Common myeloid progenitor, CD34-positive (primary cell): Measurements from ENCODE around the gene MYL3.

Source experiments
- CTCF ChIA-PET: fragments of 350-600 bp; sonication (Branson Sonifier 250); formaldehyde crosslinking; loops from one replicate; lab custom pipeline; 2021; ENCODE audit warnings: antibody characterized with exemption; lab: Charles Lee
- POLR2A ChIA-PET: fragments of 350-600 bp; sonication (Branson Sonifier 250); formaldehyde crosslinking; loops from one replicate; lab custom pipeline; 2021; ENCODE audit warnings: antibody characterized with exemption; lab: Charles Lee
- DNase-seq, 3 donors: peaks; one replicate each; pipeline versions ENCODE4 v3.0.0 to v3.0.0-alpha.2; 2013
- H3K27ac ChIP-seq, 2 experiments: 1 replicate in 1 of 2; 2 replicates in 1 of 2; pipeline ENCODE4 v1.7.0; 2013; ENCODE audit warnings: inconsistent platforms in 2 of 2, low read length in 2 of 2, mild to moderate bottlenecking in 2 of 2, low read depth in 1 of 2, moderate library complexity in 1 of 2; ENCODE audit not compliant: severe bottlenecking in 2 of 2, insufficient read depth in 1 of 2, poor library complexity in 1 of 2
- H3K27me3 ChIP-seq, 5 experiments: replicated peaks in 2 of 5; 1 replicate in 3 of 5; 2 replicates in 2 of 5; pipeline versions ENCODE4 v1.6.1 to v1.7.0; 2013; ENCODE audit warnings: low read length in 4 of 5, mild to moderate bottlenecking in 2 of 5, moderate library complexity in 2 of 5, inconsistent platforms in 1 of 5; ENCODE audit not compliant: insufficient read depth in 5 of 5, control insufficient read depth in 4 of 5
- H3K36me3 ChIP-seq, 4 experiments: 1 replicate in 2 of 4; 2 replicates in 2 of 4; pipeline versions ENCODE4 v1.6.1 to v1.7.0; 2013; ENCODE audit warnings: low read length in 3 of 4, control low read depth in 1 of 4, mild to moderate bottlenecking in 1 of 4; ENCODE audit not compliant: control insufficient read depth in 4 of 4, insufficient read depth in 4 of 4
- H3K4me1 ChIP-seq, 4 experiments: 1 replicate in 3 of 4; 2 replicates in 1 of 4; pipeline versions ENCODE4 v1.6.1 to v1.7.1; 2013; ENCODE audit warnings: low read length in 3 of 4, mild to moderate bottlenecking in 3 of 4, control low read depth in 1 of 4, inconsistent platforms in 1 of 4, moderate library complexity in 1 of 4; ENCODE audit not compliant: control insufficient read depth in 4 of 4, insufficient read depth in 4 of 4; ENCODE audit errors: control extremely low read depth in 1 of 4
- H3K4me3 ChIP-seq, 7 experiments: 1 replicate in 4 of 7; 2 replicates in 3 of 7; pipeline versions ENCODE4 v1.5.1 to v1.7.0; 2013; ENCODE audit warnings: mild to moderate bottlenecking in 7 of 7, low read length in 6 of 7, moderate library complexity in 6 of 7, inconsistent platforms in 2 of 7, low read depth in 2 of 7, control low read depth in 1 of 7; ENCODE audit not compliant: insufficient read depth in 4 of 7, control insufficient read depth in 1 of 7; ENCODE audit errors: extremely low read depth in 1 of 7
- H3K9me3 ChIP-seq, 5 experiments: 1 replicate in 4 of 5; 2 replicates in 1 of 5; pipeline versions ENCODE4 v1.6.1 to v1.7.1; 2013; ENCODE audit warnings: low read length in 4 of 5, mild to moderate bottlenecking in 2 of 5, inconsistent platforms in 1 of 5, low read depth in 1 of 5, moderate library complexity in 1 of 5; ENCODE audit not compliant: control insufficient read depth in 4 of 5, insufficient read depth in 2 of 5; ENCODE audit errors: control extremely low read depth in 1 of 5
- WGBS: methylation state at CpG from one replicate; pipeline ENCODE4 v1.1.5; 2013; ENCODE audit not compliant: insufficient coverage; 5-methylcytosine and 5-hydroxymethylcytosine counted together

MYL3 gene

GRCh38 chr3:46866720-46867549, 3.7 kb upstream of the MYL3 start:
- Histone ChIP-seq H3K4me1 (peaks cover 0 to under 1% (median 0%) of the 10 kb centered on the region in 4 experiments), H3K36me3 (no peaks in the 10 kb centered on the region), H3K27me3 (no peaks in the 10 kb centered on the region), H3K9me3 (no peaks in the 10 kb centered on the region), H3K4me3 (no peak overlapping the region), H3K27ac (no peak overlapping the region)
- CTCF ChIA-PET = interaction anchor here (0.6 to 4.4 kb wide), 19 partner anchors 9 to 164 kb away, joined by 3 to 68 read pairs (median 4); partner anchors contain the start of gene PTH1R
- POLR2A ChIA-PET = no interaction called here
- peak in 2 of 3 donors; percentile 55 to 67 for DNase-seq
- 59% methylated on average over 12 of the region's 15 CpGs for WGBS

GRCh38 chr3:46866032-46866595, 2.9 kb upstream of the MYL3 start:
- Histone ChIP-seq H3K4me3 (no peak overlapping the region), H3K9me3 (no peaks in the 10 kb centered on the region), H3K27ac (no peak overlapping the region), H3K4me1 (no peaks in the 10 kb centered on the region), H3K36me3 (no peaks in the 10 kb centered on the region), H3K27me3 (no peaks in the 10 kb centered on the region)
- 93% methylated on average over 8 of the region's 11 CpGs for WGBS
- no peak for DNase-seq
- ChIA-PET POLR2A (no interaction called here), CTCF (interaction anchor here (0.7 to 4.4 kb wide), 16 partner anchors 10 to 164 kb away, joined by 3 to 68 read pairs (median 6); partner anchors contain the start of gene PTH1R)

GRCh38 chr3:46865546-46865945, 2.3 kb upstream of the MYL3 start:
- ChIA-PET POLR2A (no interaction called here), CTCF (interaction anchor here (0.9 to 4.4 kb wide), 11 partner anchors 10 to 158 kb away, joined by 3 to 68 read pairs (median 12); no protein-coding TSS in a partner anchor)
- WGBS = 94% methylated on average over 2 of the region's 2 CpGs
- no peak overlapping the region for H3K4me3 ChIP-seq
- H3K36me3 ChIP-seq = no peaks in the 10 kb centered on the region
- H3K27ac ChIP-seq = no peak overlapping the region
- H3K4me1 ChIP-seq = no peaks in the 10 kb centered on the region
- DNase-seq = no peak
- H3K27me3 ChIP-seq = no peaks in the 10 kb centered on the region
- H3K9me3 ChIP-seq = no peaks in the 10 kb centered on the region

- no peak overlapping the region for H3K4me3 ChIP-seq
- POLR2A ChIA-PET = no interaction called here
- H3K4me1 ChIP-seq = no peaks in the 10 kb centered on the region
- H3K27ac ChIP-seq = no peak overlapping the region
- no peak for DNase-seq
- WGBS = 92% methylated on average over 11 of the region's 12 CpGs
- H3K9me3 ChIP-seq = no peaks in the 10 kb centered on the region
- CTCF ChIA-PET = interaction anchor here (0.9 to 4.4 kb wide), 5 partner anchors 8 to 44 kb away, joined by 3 to 68 read pairs (median 13); no protein-coding TSS in a partner anchor
- no peaks in the 10 kb centered on the region for H3K36me3 ChIP-seq
- no peaks in the 10 kb centered on the region for H3K27me3 ChIP-seq
These were observed 1.8 kb upstream of the MYL3 start for GRCh38 chr3:46865031-46865507.

GRCh38 chr3:46864061-46864881, 1.0 kb upstream of the MYL3 start:
- no peak overlapping the region for H3K27ac ChIP-seq
- no peaks in the 10 kb centered on the region for H3K36me3 ChIP-seq
- H3K4me1 ChIP-seq = no peaks in the 10 kb centered on the region
- 93% methylated on average over 9 of the region's 10 CpGs for WGBS
- H3K9me3 ChIP-seq = no peaks in the 10 kb centered on the region
- H3K27me3 ChIP-seq = no peaks in the 10 kb centered on the region
- no peak for DNase-seq
- ChIA-PET POLR2A (no interaction called here), CTCF (interaction anchor here (0.6 to 3.1 kb wide), 5 partner anchors 9 to 45 kb away, joined by 3 to 18 read pairs (median 3); no protein-coding TSS in a partner anchor)
- H3K4me3 ChIP-seq = no peak overlapping the region

- no peak for DNase-seq
- CTCF ChIA-PET = interaction anchor here (1.1 to 3.1 kb wide), 7 partner anchors 9 to 152 kb away, joined by 3 to 18 read pairs (median 4); no protein-coding TSS in a partner anchor
- H3K9me3 ChIP-seq = no peaks in the 10 kb centered on the region
- peaks cover 0 to 1% (median 0%) of the 10 kb centered on the region in 5 experiments for H3K27me3 ChIP-seq
- H3K4me1 ChIP-seq = no peaks in the 10 kb centered on the region
- POLR2A ChIA-PET = no interaction called here
- no peaks in the 10 kb centered on the region for H3K36me3 ChIP-seq
- H3K4me3 ChIP-seq = no peak overlapping the region
- no peak overlapping the region for H3K27ac ChIP-seq
- 97% methylated on average over 7 of the region's 7 CpGs for WGBS
These were observed 747 bp downstream of the MYL3 start for GRCh38 chr3:46862369-46863025.
